HEK293 (cell line): ENCODE results near the gene C11orf87.

Source experiments
- CTCF ChIA-PET: fragments of 350-600 bp; formaldehyde crosslinking; extraction: SDS; loops from one replicate; lab custom pipeline; 2021; ENCODE audit warnings: antibody characterized with exemption; lab: Yijun Ruan, JAX
- POLR2A ChIA-PET: fragments of 300-600 bp; formaldehyde crosslinking; extraction: SDS; loops from one replicate; lab custom pipeline; 2020; ENCODE audit warnings: antibody characterized with exemption, inconsistent platforms; lab: Yijun Ruan, JAX
- H3K27ac ChIP-seq: fragments of 200-500 bp; sonication (Bioruptor generic); 2 replicates; pipeline ENCODE4 v1.5.1; 2014; ENCODE audit warnings: low read depth, low read length, control low read depth, inconsistent platforms; ENCODE audit errors: extremely low read depth
- H3K36me3 ChIP-seq, 2 experiments: fragments of 200-500 bp in 1 of 2; sonication (Bioruptor generic) in 1 of 2; 1 replicate in 1 of 2; 2 replicates in 1 of 2; pipeline ENCODE4 v1.5.1; 2014 to 2017; ENCODE audit warnings: inconsistent platforms in 2 of 2, low read length in 2 of 2; ENCODE audit not compliant: control insufficient read depth in 2 of 2, insufficient read depth in 1 of 2
- H3K4me1 ChIP-seq: fragments of 200-500 bp; sonication (Bioruptor generic); 2 replicates; pipeline ENCODE4 v1.5.1; 2014; ENCODE audit warnings: mild to moderate bottlenecking, low read length, inconsistent platforms; ENCODE audit not compliant: control insufficient read depth, insufficient read depth
- H3K4me3 ChIP-seq: 2 replicates; pipeline ENCODE4 v1.5.1; 2011; ENCODE audit warnings: low read depth, mild to moderate bottlenecking, control low read depth, low read length, moderate library complexity
- H3K9me3 ChIP-seq: fragments of 200-500 bp; sonication (Bioruptor generic); 2 replicates; pipeline ENCODE4 v1.5.1; 2014; ENCODE audit warnings: low read depth, low read length, inconsistent platforms; ENCODE audit not compliant: control insufficient read depth, insufficient read depth
- BCL11B ChIP-seq: fragments of 450-650 bp; formaldehyde crosslinking; IDR thresholded peaks from 2 replicates; pipeline ENCODE4 v1.5.1; 2016; ENCODE audit warnings: low read depth, missing biosample characterization, missing genetic modification characterization
- GLIS1 ChIP-seq: fragments of 450-650 bp; formaldehyde crosslinking; IDR thresholded peaks from 2 replicates; pipeline ENCODE4 v1.5.1; 2016; ENCODE audit warnings: missing biosample characterization, missing genetic modification characterization
- REPIN1 ChIP-seq: fragments of 450-650 bp; formaldehyde crosslinking; IDR thresholded peaks from 2 replicates; pipeline ENCODE4 v1.5.1; 2017; ENCODE audit warnings: missing biosample characterization, missing genetic modification characterization, low read depth
- SCRT1 ChIP-seq: fragments of 450-650 bp; formaldehyde crosslinking; IDR thresholded peaks from 2 replicates; pipeline ENCODE4 v1.5.1; 2016; ENCODE audit warnings: missing biosample characterization, missing genetic modification characterization, borderline replicate concordance
- ZBTB17 ChIP-seq: fragments of 450-650 bp; formaldehyde crosslinking; IDR thresholded peaks from 2 replicates; pipeline ENCODE4 v1.5.1; 2016; ENCODE audit warnings: missing biosample characterization, missing genetic modification characterization
- ZBTB48 ChIP-seq: fragments of 450-650 bp; formaldehyde crosslinking; IDR thresholded peaks from 2 replicates; pipeline ENCODE4 v1.5.1; 2016; ENCODE audit warnings: missing biosample characterization, missing genetic modification characterization
- ZFP3 ChIP-seq: fragments of 450-650 bp; formaldehyde crosslinking; IDR thresholded peaks from 2 replicates; pipeline ENCODE4 v1.5.1; 2016; ENCODE audit warnings: low read depth, missing biosample characterization, missing genetic modification characterization
- ZNF146 ChIP-seq: fragments of 450-650 bp; formaldehyde crosslinking; IDR thresholded peaks from 2 replicates; pipeline ENCODE4 v1.5.1; 2016; ENCODE audit warnings: missing biosample characterization, missing genetic modification characterization
- ZNF426 ChIP-seq: fragments of 450-650 bp; formaldehyde crosslinking; IDR thresholded peaks from 2 replicates; pipeline ENCODE4 v1.5.1; 2017; ENCODE audit warnings: missing biosample characterization, missing genetic modification characterization, mild to moderate bottlenecking, inconsistent platforms, moderate library complexity
- ZNF560 ChIP-seq: fragments of 450-650 bp; formaldehyde crosslinking; IDR thresholded peaks from 2 replicates; pipeline ENCODE4 v1.5.1; 2017; ENCODE audit warnings: missing biosample characterization, missing genetic modification characterization, borderline replicate concordance
- ZNF596 ChIP-seq: fragments of 450-650 bp; IDR thresholded peaks from 2 replicates; pipeline ENCODE4 v1.5.0; 2018; ENCODE audit warnings: missing biosample characterization, mild to moderate bottlenecking, missing genetic modification characterization, moderate library complexity
- ZNF600 ChIP-seq: fragments of 450-650 bp; formaldehyde crosslinking; IDR thresholded peaks from 2 replicates; pipeline ENCODE4 v1.5.1; 2016; ENCODE audit warnings: missing biosample characterization, missing genetic modification characterization
- TF ChIP-seq, protein P1 (sequence below): fragments of 450-650 bp; formaldehyde crosslinking; IDR thresholded peaks from 2 replicates; pipeline ENCODE4 v1.5.1; 2016; ENCODE audit warnings: missing biosample characterization, missing genetic modification characterization, borderline replicate concordance
- TF ChIP-seq, protein P2 (sequence below): fragments of 450-650 bp; formaldehyde crosslinking; IDR thresholded peaks from 2 replicates; pipeline ENCODE4 v1.5.1; 2016; ENCODE audit warnings: missing biosample characterization, missing genetic modification characterization
- TF ChIP-seq, protein P3 (sequence below): fragments of 450-650 bp; formaldehyde crosslinking; IDR thresholded peaks from 2 replicates; pipeline ENCODE4 v1.5.1; 2017; ENCODE audit warnings: missing biosample characterization, missing genetic modification characterization
- TF ChIP-seq, protein P4 (sequence below): fragments of 450-650 bp; formaldehyde crosslinking; IDR thresholded peaks from 2 replicates; pipeline ENCODE4 v1.5.1; 2016; ENCODE audit warnings: missing biosample characterization, missing genetic modification characterization
- TF ChIP-seq, protein P5 (sequence below): fragments of 450-650 bp; formaldehyde crosslinking; conservative IDR thresholded peaks from 2 replicates; pipeline ENCODE4 v1.5.1; 2016; ENCODE audit warnings: low read depth, missing biosample characterization, missing genetic modification characterization

Gene C11orf87

DNA sequence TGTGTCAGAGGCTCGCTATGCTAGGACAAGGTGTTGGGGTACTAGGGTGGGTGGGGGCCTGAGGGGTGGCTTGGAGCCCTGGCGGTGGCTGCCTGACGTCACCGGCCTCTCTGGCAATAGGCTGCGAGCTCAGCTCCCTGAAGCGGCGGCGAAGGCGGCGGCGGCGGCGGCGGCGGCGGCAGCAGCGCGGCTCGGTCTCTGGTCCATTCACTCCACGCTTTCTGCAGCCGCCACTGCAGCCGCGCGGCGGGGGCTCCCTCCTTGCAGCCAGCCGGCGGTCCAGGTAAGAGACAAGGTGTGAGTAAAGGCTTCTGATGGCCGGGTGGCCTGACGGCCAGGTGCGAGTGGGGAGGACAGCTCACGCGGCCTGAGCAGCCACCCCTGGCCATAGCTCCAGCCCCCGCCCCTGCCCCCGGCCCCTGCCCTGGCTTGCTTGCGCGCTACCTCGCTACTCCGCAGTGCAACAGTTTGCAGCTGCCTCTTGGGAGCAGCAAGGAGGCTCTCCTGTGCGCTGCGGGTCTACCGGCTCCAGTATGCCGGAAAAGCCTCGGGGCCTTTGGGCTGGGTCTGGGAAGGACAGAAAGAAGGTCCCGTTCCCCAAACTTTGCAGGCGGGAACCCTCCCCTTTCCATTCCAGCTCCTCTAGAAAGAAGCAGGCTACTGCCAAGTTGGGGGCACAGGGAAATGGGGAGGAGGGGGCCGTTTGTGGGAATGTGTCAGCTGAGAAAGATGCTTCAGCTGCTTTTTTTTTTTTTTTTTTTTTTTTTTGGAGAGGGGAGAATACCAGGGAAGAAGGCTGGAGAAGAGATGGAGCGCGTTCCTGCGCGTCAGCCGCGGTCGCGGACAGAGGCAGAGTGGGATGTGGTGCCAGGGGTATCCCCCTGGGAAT, at the start of gene C11orf87:
Gene C11orf87 (plus strand): TSS at position 210 of the 889 bp plus-strand sequence. CDS start 1,444 bp downstream, outside the sequence.
- no peak within 1 kb of the TSS for H3K27ac ChIP-seq
- no peaks in the 10 kb centered on the region for H3K36me3 ChIP-seq
- no peaks in the 10 kb centered on the region for H3K9me3 ChIP-seq
- peak within 1 kb of the TSS; percentile 31 for H3K4me3 ChIP-seq
- TF ChIP-seq ZBTB17 (tag by site-specific recombination) (no peak), ZFP3 (tag by site-specific recombination) (no peak), BCL11B (tag by site-specific recombination) (no peak), ZNF146 (tag by site-specific recombination) (no peak), ZNF596 (tag by site-specific recombination) (no peak), SCRT1 (tag by site-specific recombination) (no peak), ZNF600 (tag by site-specific recombination) (no peak), REPIN1 (tag by site-specific recombination) (no peak), ZNF426 (tag by site-specific recombination) (no peak), GLIS1 (tag by site-specific recombination) (no peak), ZBTB48 (tag by site-specific recombination) (no peak), ZNF560 (tag by site-specific recombination) (no peak)
- TF ChIP-seq, protein P1, sequence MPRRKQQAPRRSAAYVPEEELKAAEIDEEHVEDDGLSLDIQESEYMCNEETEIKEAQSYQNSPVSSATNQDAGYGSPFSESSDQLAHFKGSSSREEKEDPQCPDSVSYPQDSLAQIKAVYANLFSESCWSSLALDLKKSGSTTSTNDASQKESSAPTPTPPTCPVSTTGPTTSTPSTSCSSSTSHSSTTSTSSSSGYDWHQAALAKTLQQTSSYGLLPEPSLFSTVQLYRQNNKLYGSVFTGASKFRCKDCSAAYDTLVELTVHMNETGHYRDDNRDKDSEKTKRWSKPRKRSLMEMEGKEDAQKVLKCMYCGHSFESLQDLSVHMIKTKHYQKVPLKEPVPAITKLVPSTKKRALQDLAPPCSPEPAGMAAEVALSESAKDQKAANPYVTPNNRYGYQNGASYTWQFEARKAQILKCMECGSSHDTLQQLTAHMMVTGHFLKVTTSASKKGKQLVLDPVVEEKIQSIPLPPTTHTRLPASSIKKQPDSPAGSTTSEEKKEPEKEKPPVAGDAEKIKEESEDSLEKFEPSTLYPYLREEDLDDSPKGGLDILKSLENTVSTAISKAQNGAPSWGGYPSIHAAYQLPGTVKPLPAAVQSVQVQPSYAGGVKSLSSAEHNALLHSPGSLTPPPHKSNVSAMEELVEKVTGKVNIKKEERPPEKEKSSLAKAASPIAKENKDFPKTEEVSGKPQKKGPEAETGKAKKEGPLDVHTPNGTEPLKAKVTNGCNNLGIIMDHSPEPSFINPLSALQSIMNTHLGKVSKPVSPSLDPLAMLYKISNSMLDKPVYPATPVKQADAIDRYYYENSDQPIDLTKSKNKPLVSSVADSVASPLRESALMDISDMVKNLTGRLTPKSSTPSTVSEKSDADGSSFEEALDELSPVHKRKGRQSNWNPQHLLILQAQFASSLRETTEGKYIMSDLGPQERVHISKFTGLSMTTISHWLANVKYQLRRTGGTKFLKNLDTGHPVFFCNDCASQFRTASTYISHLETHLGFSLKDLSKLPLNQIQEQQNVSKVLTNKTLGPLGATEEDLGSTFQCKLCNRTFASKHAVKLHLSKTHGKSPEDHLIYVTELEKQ (tag by site-specific recombination), result no peak
- TF ChIP-seq, protein P2, sequence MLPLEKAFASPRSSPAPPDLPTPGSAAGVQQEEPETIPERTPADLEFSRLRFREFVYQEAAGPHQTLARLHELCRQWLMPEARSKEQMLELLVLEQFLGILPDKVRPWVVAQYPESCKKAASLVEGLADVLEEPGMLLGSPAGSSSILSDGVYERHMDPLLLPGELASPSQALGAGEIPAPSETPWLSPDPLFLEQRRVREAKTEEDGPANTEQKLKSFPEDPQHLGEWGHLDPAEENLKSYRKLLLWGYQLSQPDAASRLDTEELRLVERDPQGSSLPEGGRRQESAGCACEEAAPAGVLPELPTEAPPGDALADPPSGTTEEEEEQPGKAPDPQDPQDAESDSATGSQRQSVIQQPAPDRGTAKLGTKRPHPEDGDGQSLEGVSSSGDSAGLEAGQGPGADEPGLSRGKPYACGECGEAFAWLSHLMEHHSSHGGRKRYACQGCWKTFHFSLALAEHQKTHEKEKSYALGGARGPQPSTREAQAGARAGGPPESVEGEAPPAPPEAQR, result no peak
- TF ChIP-seq, protein P3, sequence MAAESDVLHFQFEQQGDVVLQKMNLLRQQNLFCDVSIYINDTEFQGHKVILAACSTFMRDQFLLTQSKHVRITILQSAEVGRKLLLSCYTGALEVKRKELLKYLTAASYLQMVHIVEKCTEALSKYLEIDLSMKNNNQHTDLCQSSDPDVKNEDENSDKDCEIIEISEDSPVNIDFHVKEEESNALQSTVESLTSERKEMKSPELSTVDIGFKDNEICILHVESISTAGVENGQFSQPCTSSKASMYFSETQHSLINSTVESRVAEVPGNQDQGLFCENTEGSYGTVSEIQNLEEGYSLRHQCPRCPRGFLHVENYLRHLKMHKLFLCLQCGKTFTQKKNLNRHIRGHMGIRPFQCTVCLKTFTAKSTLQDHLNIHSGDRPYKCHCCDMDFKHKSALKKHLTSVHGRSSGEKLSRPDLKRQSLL (tag by site-specific recombination), result no peak
- TF ChIP-seq, protein P4, sequence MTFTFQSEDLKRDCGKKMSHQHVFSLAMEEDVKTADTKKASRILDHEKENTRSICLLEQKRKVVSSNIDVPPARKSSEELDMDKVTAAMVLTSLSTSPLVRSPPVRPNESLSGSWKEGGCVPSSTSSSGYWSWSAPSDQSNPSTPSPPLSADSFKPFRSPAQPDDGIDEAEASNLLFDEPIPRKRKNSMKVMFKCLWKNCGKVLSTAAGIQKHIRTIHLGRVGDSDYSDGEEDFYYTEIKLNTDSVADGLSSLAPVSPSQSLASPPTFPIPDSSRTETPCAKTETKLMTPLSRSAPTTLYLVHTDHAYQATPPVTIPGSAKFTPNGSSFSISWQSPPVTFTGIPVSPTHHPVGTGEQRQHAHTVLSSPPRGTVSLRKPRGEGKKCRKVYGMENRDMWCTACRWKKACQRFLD (tag by site-specific recombination), result no peak
- TF ChIP-seq, protein P5, sequence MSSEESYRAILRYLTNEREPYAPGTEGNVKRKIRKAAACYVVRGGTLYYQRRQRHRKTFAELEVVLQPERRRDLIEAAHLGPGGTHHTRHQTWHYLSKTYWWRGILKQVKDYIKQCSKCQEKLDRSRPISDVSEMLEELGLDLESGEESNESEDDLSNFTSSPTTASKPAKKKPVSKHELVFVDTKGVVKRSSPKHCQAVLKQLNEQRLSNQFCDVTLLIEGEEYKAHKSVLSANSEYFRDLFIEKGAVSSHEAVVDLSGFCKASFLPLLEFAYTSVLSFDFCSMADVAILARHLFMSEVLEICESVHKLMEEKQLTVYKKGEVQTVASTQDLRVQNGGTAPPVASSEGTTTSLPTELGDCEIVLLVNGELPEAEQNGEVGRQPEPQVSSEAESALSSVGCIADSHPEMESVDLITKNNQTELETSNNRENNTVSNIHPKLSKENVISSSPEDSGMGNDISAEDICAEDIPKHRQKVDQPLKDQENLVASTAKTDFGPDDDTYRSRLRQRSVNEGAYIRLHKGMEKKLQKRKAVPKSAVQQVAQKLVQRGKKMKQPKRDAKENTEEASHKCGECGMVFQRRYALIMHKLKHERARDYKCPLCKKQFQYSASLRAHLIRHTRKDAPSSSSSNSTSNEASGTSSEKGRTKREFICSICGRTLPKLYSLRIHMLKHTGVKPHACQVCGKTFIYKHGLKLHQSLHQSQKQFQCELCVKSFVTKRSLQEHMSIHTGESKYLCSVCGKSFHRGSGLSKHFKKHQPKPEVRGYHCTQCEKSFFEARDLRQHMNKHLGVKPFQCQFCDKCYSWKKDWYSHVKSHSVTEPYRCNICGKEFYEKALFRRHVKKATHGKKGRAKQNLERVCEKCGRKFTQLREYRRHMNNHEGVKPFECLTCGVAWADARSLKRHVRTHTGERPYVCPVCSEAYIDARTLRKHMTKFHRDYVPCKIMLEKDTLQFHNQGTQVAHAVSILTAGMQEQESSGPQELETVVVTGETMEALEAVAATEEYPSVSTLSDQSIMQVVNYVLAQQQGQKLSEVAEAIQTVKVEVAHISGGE (tag by site-specific recombination), result no peak
- CTCF ChIA-PET, result interaction anchor here (0.7 to 0.9 kb wide), 2 partner anchors 211 to 992 kb away, joined by 3 to 4 read pairs; no protein-coding TSS in a partner anchor
- H3K4me1 ChIP-seq, result no peaks in the 10 kb centered on the region
- POLR2A ChIA-PET, result no interaction called here
